HEK293 (cell line): Measurements from ENCODE around the gene FRMD6.

Experiments
- SP2 ChIP-seq: fragments of 450-650 bp; formaldehyde crosslinking; IDR thresholded peaks from 2 replicates; pipeline ENCODE4 v1.5.1; 2016; ENCODE audit warnings: missing biosample characterization, missing genetic modification characterization
- TF ChIP-seq, protein P1 (sequence below): fragments of 450-650 bp; formaldehyde crosslinking; IDR thresholded peaks from 2 replicates; pipeline ENCODE4 v1.5.1; 2016; ENCODE audit warnings: missing biosample characterization, missing genetic modification characterization

DNA sequence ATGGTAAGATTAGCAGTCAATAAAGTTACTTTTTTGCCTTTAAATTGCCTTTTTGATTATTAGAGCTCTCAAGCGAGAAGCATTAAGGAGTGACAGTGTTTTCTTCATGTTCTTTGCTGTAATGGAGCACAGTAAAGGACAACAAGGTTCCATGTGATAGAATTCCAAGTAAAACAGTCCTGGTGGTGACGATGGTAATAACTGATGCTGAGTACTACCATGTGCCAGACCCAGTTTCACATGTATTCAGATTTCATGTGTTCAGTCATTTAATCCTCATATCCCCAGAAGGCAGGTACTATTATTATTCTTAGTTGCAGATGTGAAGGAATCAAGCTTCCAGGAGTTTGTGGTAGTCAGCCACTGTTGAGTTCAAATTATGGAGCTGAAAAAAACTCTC lies 79.0 kb downstream of the FRMD6 start:
- no peak for TF ChIP-seq SP2
- TF ChIP-seq, protein P1, sequence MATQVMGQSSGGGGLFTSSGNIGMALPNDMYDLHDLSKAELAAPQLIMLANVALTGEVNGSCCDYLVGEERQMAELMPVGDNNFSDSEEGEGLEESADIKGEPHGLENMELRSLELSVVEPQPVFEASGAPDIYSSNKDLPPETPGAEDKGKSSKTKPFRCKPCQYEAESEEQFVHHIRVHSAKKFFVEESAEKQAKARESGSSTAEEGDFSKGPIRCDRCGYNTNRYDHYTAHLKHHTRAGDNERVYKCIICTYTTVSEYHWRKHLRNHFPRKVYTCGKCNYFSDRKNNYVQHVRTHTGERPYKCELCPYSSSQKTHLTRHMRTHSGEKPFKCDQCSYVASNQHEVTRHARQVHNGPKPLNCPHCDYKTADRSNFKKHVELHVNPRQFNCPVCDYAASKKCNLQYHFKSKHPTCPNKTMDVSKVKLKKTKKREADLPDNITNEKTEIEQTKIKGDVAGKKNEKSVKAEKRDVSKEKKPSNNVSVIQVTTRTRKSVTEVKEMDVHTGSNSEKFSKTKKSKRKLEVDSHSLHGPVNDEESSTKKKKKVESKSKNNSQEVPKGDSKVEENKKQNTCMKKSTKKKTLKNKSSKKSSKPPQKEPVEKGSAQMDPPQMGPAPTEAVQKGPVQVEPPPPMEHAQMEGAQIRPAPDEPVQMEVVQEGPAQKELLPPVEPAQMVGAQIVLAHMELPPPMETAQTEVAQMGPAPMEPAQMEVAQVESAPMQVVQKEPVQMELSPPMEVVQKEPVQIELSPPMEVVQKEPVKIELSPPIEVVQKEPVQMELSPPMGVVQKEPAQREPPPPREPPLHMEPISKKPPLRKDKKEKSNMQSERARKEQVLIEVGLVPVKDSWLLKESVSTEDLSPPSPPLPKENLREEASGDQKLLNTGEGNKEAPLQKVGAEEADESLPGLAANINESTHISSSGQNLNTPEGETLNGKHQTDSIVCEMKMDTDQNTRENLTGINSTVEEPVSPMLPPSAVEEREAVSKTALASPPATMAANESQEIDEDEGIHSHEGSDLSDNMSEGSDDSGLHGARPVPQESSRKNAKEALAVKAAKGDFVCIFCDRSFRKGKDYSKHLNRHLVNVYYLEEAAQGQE = no peak
